Endothelial cell (in vitro differentiated cells): ENCODE measurements around the gene MFSD11. TPM values are rescaled to one million over a fixed set of nuclear protein-coding genes. Genes with fewer than 3 reads are reported as not detected.
A peak's percentile ranks its signal among the peaks of the same experiment; 100 is the strongest.

Experiments
- DNase-seq: peaks from one replicate; pipeline ENCODE4 v3.0.0; 2021; ENCODE audit warnings: low spot score
- H3K27ac Mint-ChIP-seq: one replicate; pipeline ENCODE4 v1.8.0; 2021; ENCODE audit warnings: mixed read lengths, inconsistent platforms; ENCODE audit not compliant: unreplicated experiment
- H3K27me3 Mint-ChIP-seq: one replicate; pipeline ENCODE4 v1.8.0; 2021; ENCODE audit warnings: mild to moderate bottlenecking, moderate library complexity, mixed read lengths, inconsistent platforms; ENCODE audit not compliant: unreplicated experiment
- H3K36me3 Mint-ChIP-seq: one replicate; pipeline ENCODE4 v1.8.0; 2021; ENCODE audit warnings: mild to moderate bottlenecking, low read depth, mixed read lengths, inconsistent platforms; ENCODE audit not compliant: unreplicated experiment
- H3K4me1 Mint-ChIP-seq: one replicate; pipeline ENCODE4 v1.8.0; 2021; ENCODE audit warnings: mild to moderate bottlenecking, mixed read lengths, inconsistent platforms; ENCODE audit not compliant: unreplicated experiment
- H3K4me3 Mint-ChIP-seq: one replicate; pipeline ENCODE4 v1.8.0; 2021; ENCODE audit warnings: mild to moderate bottlenecking, mixed read lengths, inconsistent platforms; ENCODE audit not compliant: unreplicated experiment
- H3K9me3 Mint-ChIP-seq: one replicate; pipeline ENCODE4 v1.8.0; 2021; ENCODE audit warnings: mixed read lengths, inconsistent platforms; ENCODE audit not compliant: unreplicated experiment
- long read RNA-seq: library from polyadenylated mRNA; unstranded; transcript quantifications from one replicate; pipeline ENCODE4 v2.0.0, GENCODE V29; 2020; ENCODE audit not compliant: unreplicated experiment
- total RNA-seq: library from RNA; stranded (reverse); fragmentation: NEBNext Ultra II Directional; extraction: Animal tissue kit (Norgen Biotek cat#: 25700); gene quantifications from one replicate; pipeline ENCODE4 v1.2.1, GENCODE V29; 2021; ENCODE audit not compliant: unreplicated experiment
- TF ChIP-seq, protein P1 (sequence below): fragments of 200-600 bp; sonication (generic); IDR thresholded peaks from one replicate; pipeline ENCODE4 v1.5.0; 2021; ENCODE audit warnings: antibody characterized with exemption; ENCODE audit not compliant: unreplicated experiment

MFSD11 gene
- 37.3 TPM for total RNA-seq
- long read RNA-seq, transcript MFSD11-217 (14 exons, 1,891 nt) = major isoform, 10 of 36 reads
- long read RNA-seq, transcript MFSD11-201 (14 exons, 2,538 nt) = minor isoform, 6 of 36 reads
- long read RNA-seq, partial matches to known transcripts = 0 of 36 reads
- long read RNA-seq, other reads (novel, unspliced or antisense) = 16 of 36 reads

DNA sequence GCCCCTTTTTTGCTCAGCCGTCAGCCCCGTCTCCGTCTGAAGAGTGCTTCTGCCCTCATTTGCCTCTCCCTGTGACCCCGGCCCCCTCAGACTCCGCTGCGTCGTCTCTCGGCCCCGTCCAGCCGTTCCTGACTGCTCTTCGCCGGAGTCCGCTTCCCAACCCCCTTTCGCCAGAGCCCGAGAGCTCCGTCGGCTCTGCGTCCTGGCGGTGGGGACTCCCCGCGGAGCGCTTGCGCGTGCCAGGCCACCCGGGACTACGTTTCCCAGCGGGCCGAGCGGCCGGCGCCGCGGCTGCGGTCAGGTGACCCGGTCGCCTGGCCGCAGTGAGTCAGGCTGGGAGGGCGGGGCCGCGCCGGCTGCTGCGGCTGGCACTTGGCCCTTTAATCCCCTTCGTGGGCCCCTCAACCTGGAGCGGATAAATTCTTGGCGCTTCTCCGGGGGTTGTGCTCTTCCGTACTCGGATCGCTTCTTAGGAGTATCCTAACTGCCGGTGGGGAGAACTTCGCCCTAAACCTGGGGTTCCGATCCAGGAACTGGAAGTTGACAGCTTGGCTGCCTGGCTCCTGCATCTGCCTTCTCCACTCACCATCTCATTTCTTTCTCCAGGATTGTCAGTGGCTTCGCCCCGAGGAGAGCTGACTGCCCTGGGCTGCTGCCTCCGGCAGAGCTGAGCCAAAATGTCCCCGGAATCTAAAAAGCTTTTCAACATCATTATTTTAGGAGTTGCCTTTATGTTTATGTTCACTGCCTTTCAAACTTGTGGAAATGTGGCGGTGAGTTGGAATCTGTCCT lies at the start of gene MFSD11:
Gene MFSD11 (plus strand): TSS at position 444 of the 792 bp plus-strand sequence. CDS start 234 bp downstream, at position 678.
- TF ChIP-seq, protein P1, sequence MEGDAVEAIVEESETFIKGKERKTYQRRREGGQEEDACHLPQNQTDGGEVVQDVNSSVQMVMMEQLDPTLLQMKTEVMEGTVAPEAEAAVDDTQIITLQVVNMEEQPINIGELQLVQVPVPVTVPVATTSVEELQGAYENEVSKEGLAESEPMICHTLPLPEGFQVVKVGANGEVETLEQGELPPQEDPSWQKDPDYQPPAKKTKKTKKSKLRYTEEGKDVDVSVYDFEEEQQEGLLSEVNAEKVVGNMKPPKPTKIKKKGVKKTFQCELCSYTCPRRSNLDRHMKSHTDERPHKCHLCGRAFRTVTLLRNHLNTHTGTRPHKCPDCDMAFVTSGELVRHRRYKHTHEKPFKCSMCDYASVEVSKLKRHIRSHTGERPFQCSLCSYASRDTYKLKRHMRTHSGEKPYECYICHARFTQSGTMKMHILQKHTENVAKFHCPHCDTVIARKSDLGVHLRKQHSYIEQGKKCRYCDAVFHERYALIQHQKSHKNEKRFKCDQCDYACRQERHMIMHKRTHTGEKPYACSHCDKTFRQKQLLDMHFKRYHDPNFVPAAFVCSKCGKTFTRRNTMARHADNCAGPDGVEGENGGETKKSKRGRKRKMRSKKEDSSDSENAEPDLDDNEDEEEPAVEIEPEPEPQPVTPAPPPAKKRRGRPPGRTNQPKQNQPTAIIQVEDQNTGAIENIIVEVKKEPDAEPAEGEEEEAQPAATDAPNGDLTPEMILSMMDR = no peak
- peak; percentile 93 for DNase-seq
- Mint-ChIP-seq H3K9me3 (no peaks in the 10 kb centered on the region), H3K27me3 (peaks cover 14% of the 10 kb centered on the region), H3K36me3 (peaks cover 33% of the 10 kb centered on the region), H3K4me3 (peak within 1 kb of the TSS; percentile 96), H3K27ac (peak within 1 kb of the TSS; percentile 94), H3K4me1 (peaks cover 38% of the 10 kb centered on the region)

DNA sequence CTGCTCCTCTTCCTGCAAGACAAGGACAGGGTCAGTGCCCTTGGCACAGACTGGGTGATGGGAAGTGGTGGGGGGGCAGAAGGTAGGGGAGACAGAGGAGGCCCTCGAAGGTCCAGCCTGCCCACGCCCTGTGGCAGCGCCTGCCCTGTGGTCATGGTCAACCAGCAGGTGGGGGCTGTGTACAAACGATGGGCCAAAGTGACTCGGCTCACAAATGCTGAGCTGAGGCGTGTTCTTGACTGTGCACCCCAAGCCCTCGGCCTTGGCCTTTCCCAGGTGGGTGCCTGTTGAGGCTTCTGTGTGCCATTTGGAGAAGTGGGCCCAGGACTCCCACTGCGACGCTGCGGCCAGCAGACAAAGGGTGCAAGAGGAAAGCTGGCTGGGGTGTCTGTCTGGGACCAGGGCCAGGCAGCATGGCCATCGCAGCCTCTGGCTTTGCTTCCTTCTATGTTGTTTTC lies 49.7 kb upstream of the MFSD11 start:
- no peaks in the 10 kb centered on the region for H3K9me3 Mint-ChIP-seq
- no peak overlapping the region for H3K27ac Mint-ChIP-seq
- H3K4me1 Mint-ChIP-seq = peaks cover 4% of the 10 kb centered on the region
- no peak overlapping the region for H3K4me3 Mint-ChIP-seq
- TF ChIP-seq, protein P1 = no peak
- no peak for DNase-seq
- peaks cover 5% of the 10 kb centered on the region for H3K27me3 Mint-ChIP-seq
- no peaks in the 10 kb centered on the region for H3K36me3 Mint-ChIP-seq

DNA sequence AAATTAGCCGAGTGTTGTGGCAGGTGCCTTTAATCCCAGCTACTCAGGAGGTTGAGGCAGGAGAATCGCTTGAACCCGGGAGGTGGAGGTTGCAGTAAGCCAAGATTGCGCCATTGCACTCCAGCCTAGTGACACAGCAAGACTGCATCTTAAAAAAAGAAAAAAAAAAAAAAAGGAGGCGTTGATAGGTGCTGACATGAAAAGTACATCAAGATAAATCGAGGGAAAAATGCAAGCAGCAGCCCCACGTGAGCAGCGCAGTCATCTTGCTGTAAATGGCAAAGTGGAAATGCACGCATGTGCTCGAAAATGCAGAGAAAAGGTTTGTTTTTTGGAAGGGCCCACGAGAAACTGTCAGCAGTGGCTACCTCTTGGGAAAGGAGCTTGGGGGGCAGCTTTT lies 48.1 kb upstream of the MFSD11 start:
- H3K9me3 Mint-ChIP-seq = no peaks in the 10 kb centered on the region
- H3K4me3 Mint-ChIP-seq = no peak overlapping the region
- DNase-seq = no peak
- H3K27ac Mint-ChIP-seq = no peak overlapping the region
- peaks cover 4% of the 10 kb centered on the region for H3K4me1 Mint-ChIP-seq
- H3K27me3 Mint-ChIP-seq = peaks cover 6% of the 10 kb centered on the region
- TF ChIP-seq, protein P1 = no peak
- no peaks in the 10 kb centered on the region for H3K36me3 Mint-ChIP-seq

DNA sequence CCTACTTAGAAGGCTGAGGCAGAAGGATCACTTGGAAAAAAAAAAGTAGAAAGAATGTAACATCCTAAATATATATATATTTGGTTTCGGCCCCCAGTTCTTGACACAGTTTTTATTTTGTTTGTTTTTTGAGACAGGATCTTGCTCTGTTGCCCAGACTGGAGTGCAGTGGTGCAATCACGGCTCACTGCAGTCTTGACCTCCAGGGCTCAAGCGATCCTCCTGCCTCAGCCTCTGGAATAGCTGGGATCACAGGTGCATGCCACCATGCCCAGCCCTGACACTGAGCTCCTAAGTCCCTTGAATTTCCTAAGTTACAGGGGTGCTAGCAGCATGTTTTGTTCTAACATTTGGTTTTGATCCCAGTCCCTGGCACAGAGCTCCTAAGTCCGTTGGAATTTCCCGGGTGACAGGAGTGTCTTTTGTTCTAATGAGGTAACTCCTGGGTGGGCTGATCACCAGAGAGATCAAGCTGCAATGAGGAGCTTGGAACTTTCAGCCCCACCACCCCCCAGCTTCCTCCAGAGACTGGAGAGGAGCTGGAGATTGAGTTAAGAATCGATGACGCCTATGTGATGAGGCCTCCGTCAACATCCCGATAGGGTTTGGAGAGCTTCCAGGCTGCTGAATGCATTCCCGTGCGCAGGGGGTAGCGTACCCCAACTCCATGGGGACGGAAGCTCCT lies 47.2 kb upstream of the MFSD11 start:
- TF ChIP-seq, protein P1 = no peak
- Mint-ChIP-seq H3K27me3 (peaks cover 6% of the 10 kb centered on the region), H3K36me3 (no peaks in the 10 kb centered on the region), H3K4me3 (no peak overlapping the region), H3K4me1 (peaks cover 4% of the 10 kb centered on the region), H3K27ac (no peak overlapping the region), H3K9me3 (no peaks in the 10 kb centered on the region)
- no peak for DNase-seq
